GM19395 (cell line): ENCODE data around the gene SYMPK.

Source experiments
- ATAC-seq: cut with Tn5 transposase; IDR thresholded peaks from one replicate; pipeline ENCODE4 v1.9.1; 2021; ENCODE audit warnings: mild to moderate bottlenecking, moderate library complexity; ENCODE audit not compliant: unreplicated experiment

Gene SYMPK

GRCh38 chr19:45768655-45768983 is 94.3 kb downstream of the SYMPK start:
- ATAC-seq = no peak

GRCh38 chr19:45767881-45768654 is 94.9 kb downstream of the SYMPK start:
- ATAC-seq = no peak

- ATAC-seq = no peak
These were observed 95.5 kb downstream of the SYMPK start for GRCh38 chr19:45767410-45767880.

GRCh38 chr19:45766869-45767346 is 96.0 kb downstream of the SYMPK start:
- no peak for ATAC-seq

GRCh38 chr19:45766296-45766868 is 96.6 kb downstream of the SYMPK start:
- no peak for ATAC-seq

- no peak for ATAC-seq
These were observed 97.1 kb downstream of the SYMPK start for GRCh38 chr19:45765702-45766295.
